Renal cortex interstitium (tissue), 11 donors: ENCODE measurements around the gene ZSCAN32. TPM values are rescaled to one million over a fixed set of nuclear protein-coding genes. Genes with fewer than 3 reads are reported as not detected.

Experiments used
- DNase-seq, 11 donors: peaks; one replicate each; pipeline ENCODE4 v3.0.0-alpha.2; 2013; ENCODE audit warnings: low read depth in 9 of 11, low spot score in 4 of 11; ENCODE audit errors: extremely low read depth in 1 of 11
- polyA plus RNA-seq, 3 donors: library from polyadenylated mRNA; unstranded; fragments of 120-200 nt; gene quantifications; one replicate each; pipeline ENCODE4 v1.2.1, GENCODE V29; 2013; ENCODE audit not compliant: insufficient read length in 3 of 3

ZSCAN32 gene
- polyA plus RNA-seq, 3 donors: 15.9 to 26.4 (median 17.2) TPM

- no peak for DNase-seq
These were observed 25.1 kb downstream of the ZSCAN32 start for GRCh38 chr16:3375680-3376079.

- no peak for DNase-seq
These were observed 31.7 kb downstream of the ZSCAN32 start for GRCh38 chr16:3369073-3369472.

- peak; percentile 54 to 87 (median 81) for DNase-seq
These were observed 35.9 kb downstream of the ZSCAN32 start for GRCh38 chr16:3364774-3365427.

- no peak for DNase-seq
These were observed 37.0 kb downstream of the ZSCAN32 start for GRCh38 chr16:3363793-3364192.

- no peak for DNase-seq
These were observed 37.9 kb downstream of the ZSCAN32 start for GRCh38 chr16:3362931-3363330.

- DNase-seq: no peak
These were observed 41.9 kb downstream of the ZSCAN32 start for GRCh38 chr16:3358871-3359270.

GRCh38 chr16:3356118-3356517, 44.7 kb downstream of the ZSCAN32 start:
- no peak for DNase-seq

GRCh38 chr16:3355589-3355988, 45.2 kb downstream of the ZSCAN32 start, which contains the start of gene OR2C1:
Gene OR2C1 (plus strand): TSS chr16:3355889. CDS start chr16:3355941, 52 bp downstream.
- no peak for DNase-seq

GRCh38 chr16:3349175-3349574, 51.6 kb downstream of the ZSCAN32 start:
- no peak for DNase-seq

GRCh38 chr16:3348547-3349167, 52.1 kb downstream of the ZSCAN32 start:
- no peak for DNase-seq

GRCh38 chr16:3347586-3347985, 53.2 kb downstream of the ZSCAN32 start:
- no peak for DNase-seq

GRCh38 chr16:3346041-3346440, 54.8 kb downstream of the ZSCAN32 start:
- DNase-seq: no peak

Other genes starting within 250 kb of the ZSCAN32 start
- not detected for gene OR1F1, start 212.8 kb downstream of the ZSCAN32 start, polyA plus RNA-seq
- 10 to 100 TPM; 12.4 to 15.7 (median 14.9) TPM for gene ZNF200, start 165.8 kb downstream of the ZSCAN32 start, polyA plus RNA-seq
- under 1 TPM; 0.19 to 0.47 (median 0.24) TPM for gene MEFV, start 144.4 kb downstream of the ZSCAN32 start, polyA plus RNA-seq
- gene ZNF263, start 117.5 kb downstream of the ZSCAN32 start, polyA plus RNA-seq: 10 to 100 TPM; 46.9 to 50.4 (median 49.5) TPM
- gene TIGD7, start 95.6 kb downstream of the ZSCAN32 start, polyA plus RNA-seq: 10 to 100 TPM; 11.1 to 13.7 (median 13.5) TPM
- gene ZNF75A, start 95.5 kb downstream of the ZSCAN32 start, polyA plus RNA-seq: 10 to 100 TPM; 46.3 to 60.4 (median 59.3) TPM
- gene OR2C1, start 45.1 kb downstream of the ZSCAN32 start, polyA plus RNA-seq: 1 to 10 TPM in 1 of 3 donors, under 1 TPM in 2; 0.59 to 1.1 (median 0.59) TPM
- 10 to 100 TPM; 13.5 to 15.5 (median 15.1) TPM for gene ZNF174, start 211 bp upstream of the ZSCAN32 start, polyA plus RNA-seq
- 1 to 10 TPM; 3.7 to 4.9 (median 3.7) TPM for gene ZNF597, start 42.5 kb upstream of the ZSCAN32 start, polyA plus RNA-seq
- 10 to 100 TPM; 65.1 to 70.8 (median 68.9) TPM for gene NAA60, start 42.7 kb upstream of the ZSCAN32 start, polyA plus RNA-seq
- gene C16orf90, start 94.5 kb upstream of the ZSCAN32 start, polyA plus RNA-seq: under 1 TPM in 2 of 3 donors, not detected in 1; 0.22 to 0.33 TPM
- gene CLUAP1, start 100.0 kb upstream of the ZSCAN32 start, polyA plus RNA-seq: 10 to 100 TPM; 50.8 to 61.4 (median 59.9) TPM
- gene NLRC3, start 176.4 kb upstream of the ZSCAN32 start, polyA plus RNA-seq: 1 to 10 TPM; 1.6 to 2.1 (median 1.9) TPM
- gene SLX4, start 210.6 kb upstream of the ZSCAN32 start, polyA plus RNA-seq: 1 to 10 TPM; 4.9 to 7.3 (median 5.7) TPM